Measurements from ENCODE around the gene RMRP. TPM values are rescaled to one million over a fixed set of nuclear protein-coding genes. Genes with fewer than 3 reads are reported as not detected.
"Not testable (repeated sequence)": the region's sequence is repeated elsewhere in the genome, so short reads cannot be mapped to it uniquely, and the experiment has no call there.

Gene RMRP
- total and polyA plus RNA-seq, 11 donors = 118 to 18,741 (median 5,656) TPM

DNA sequence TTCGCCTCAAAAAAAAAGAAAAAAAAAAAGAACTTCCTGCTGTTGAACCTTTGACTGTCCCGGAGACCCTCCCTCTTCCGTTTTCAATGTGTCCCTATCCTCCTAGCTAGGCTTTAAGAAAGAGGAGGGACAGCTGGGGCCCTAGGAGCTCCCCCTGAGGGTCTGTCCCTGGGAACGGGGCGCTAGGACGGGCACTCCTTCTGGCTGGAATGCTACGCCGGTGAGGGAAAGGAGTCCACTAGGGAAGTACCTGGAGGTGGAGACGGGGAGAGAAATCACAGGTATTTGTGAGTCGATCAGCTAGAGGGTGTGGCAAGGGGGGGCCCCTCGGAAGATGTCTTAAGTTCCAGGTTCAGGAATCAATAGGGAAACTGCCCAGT, 11.7 kb downstream of the RMRP start:
- H3K27ac ChIP-seq = peak overlapping the region; percentile 54 to 89 (median 81)
- intact Hi-C loops (cut with DNase I) = loop anchor here in 5 of 10 donors (1.0 to 10.0 kb wide), 8 partner anchors 41 to 239 kb away; partner anchors contain the start of genes TESK1 (in 1 of the 5) and TPM2 (in 1 of the 5)
- peak overlapping the region; percentile 41 to 77 (median 64) for H3K4me3 ChIP-seq
- ATAC-seq (peak; percentile 2 to 41 (median 22)), DNase-seq (peak in 1 of 5 donors; percentile 48)
- H3K9me3 ChIP-seq = no peaks in the 10 kb centered on the region
- 1 to 8% (median 6%) methylated on average over 11 of the region's 11 CpGs for WGBS, 4 donors
- H3K27me3 ChIP-seq = no peaks in the 10 kb centered on the region
- no peak for TF ChIP-seq POLR2A (IDR thresholded peaks at IDR 0.05)
- TF ChIP-seq, protein P1, sequence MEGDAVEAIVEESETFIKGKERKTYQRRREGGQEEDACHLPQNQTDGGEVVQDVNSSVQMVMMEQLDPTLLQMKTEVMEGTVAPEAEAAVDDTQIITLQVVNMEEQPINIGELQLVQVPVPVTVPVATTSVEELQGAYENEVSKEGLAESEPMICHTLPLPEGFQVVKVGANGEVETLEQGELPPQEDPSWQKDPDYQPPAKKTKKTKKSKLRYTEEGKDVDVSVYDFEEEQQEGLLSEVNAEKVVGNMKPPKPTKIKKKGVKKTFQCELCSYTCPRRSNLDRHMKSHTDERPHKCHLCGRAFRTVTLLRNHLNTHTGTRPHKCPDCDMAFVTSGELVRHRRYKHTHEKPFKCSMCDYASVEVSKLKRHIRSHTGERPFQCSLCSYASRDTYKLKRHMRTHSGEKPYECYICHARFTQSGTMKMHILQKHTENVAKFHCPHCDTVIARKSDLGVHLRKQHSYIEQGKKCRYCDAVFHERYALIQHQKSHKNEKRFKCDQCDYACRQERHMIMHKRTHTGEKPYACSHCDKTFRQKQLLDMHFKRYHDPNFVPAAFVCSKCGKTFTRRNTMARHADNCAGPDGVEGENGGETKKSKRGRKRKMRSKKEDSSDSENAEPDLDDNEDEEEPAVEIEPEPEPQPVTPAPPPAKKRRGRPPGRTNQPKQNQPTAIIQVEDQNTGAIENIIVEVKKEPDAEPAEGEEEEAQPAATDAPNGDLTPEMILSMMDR (IDR thresholded peaks at IDR 0.05) = no peak
- H3K36me3 ChIP-seq = no peaks in the 10 kb centered on the region
- H3K4me1 ChIP-seq = peaks cover 0 to 68% (median 9%) of the 10 kb centered on the region in 12 donors

DNA sequence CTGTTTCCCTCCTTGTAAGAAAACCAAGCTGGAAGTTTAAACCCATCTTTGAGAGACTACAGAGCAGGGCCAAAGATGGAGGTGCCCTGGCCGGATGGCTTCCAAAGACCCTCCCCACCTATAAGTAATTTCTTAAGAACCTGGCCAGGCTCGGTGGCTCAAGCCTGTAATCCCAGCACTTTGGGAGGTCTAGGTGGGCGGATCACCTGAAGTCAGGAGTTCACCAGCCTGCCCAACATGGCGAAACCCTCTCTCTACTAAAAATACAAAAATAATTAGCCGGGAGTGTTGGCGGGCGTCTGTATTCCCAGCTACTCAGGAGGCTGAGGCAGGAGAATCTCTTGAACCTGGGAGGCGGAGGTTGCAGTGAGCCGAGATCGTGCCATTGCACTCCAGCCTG, 12.1 kb downstream of the RMRP start:
- intact Hi-C loops (cut with DNase I) = loop anchor here in 5 of 10 donors (1.0 to 10.0 kb wide), 8 partner anchors 41 to 239 kb away; partner anchors contain the start of genes TESK1 (in 1 of the 5) and TPM2 (in 1 of the 5)
- H3K4me3 ChIP-seq = peak overlapping the region in 11 of 12 donors; percentile 50 to 77 (median 64)
- H3K4me1 ChIP-seq = peaks cover 0 to 72% (median 9%) of the 10 kb centered on the region in 12 donors
- H3K9me3 ChIP-seq, DNase-seq, H3K27me3 ChIP-seq, ATAC-seq, H3K36me3 ChIP-seq: not testable (repeated sequence)
- peak overlapping the region in 7 of 12 donors; percentile 54 to 89 (median 86) for H3K27ac ChIP-seq
- WGBS, 4 donors = 57 to 72% (median 58%) methylated on average over 9 to 10 of the region's 10 CpGs

DNA sequence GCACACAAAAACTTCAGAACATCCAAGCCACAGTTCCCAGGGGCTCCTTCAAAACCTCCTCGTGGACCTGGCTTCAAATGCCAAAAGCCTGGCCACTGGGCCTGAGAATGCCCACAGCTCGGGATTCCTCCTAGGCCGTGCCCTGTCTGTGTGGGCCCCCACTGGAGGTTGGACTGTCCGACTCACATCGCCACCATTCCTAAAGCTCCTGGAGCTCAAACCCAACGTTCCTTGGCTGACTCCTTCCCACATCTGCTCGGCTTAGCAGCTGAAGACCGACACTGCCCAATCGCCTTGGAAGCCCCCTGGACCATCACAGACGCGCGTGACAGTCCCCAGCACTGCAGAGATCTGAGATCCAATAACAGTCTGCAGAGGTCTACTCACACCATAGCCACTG, 14.8 kb downstream of the RMRP start:
- intact Hi-C loops (cut with DNase I) = loop anchor here in 1 of 10 donors (10.0 kb wide), 1 partner anchor 242 kb away; no protein-coding TSS in a partner anchor
- Histone ChIP-seq H3K27me3 (no peaks in the 10 kb centered on the region), H3K4me3 (no peak overlapping the region), H3K36me3 (no peaks in the 10 kb centered on the region), H3K27ac (no peak overlapping the region), H3K4me1 (peaks cover 0 to 65% (median 8%) of the 10 kb centered on the region in 12 donors), H3K9me3 (no peaks in the 10 kb centered on the region)
- WGBS, 4 donors = 92 to 95% (median 94%) methylated on average over 12 of the region's 12 CpGs
- TF ChIP-seq, protein P1 (IDR thresholded peaks at IDR 0.05) = no peak
- TF ChIP-seq POLR2A (IDR thresholded peaks at IDR 0.05) = no peak
- ATAC-seq (no peak), DNase-seq (no peak)

DNA sequence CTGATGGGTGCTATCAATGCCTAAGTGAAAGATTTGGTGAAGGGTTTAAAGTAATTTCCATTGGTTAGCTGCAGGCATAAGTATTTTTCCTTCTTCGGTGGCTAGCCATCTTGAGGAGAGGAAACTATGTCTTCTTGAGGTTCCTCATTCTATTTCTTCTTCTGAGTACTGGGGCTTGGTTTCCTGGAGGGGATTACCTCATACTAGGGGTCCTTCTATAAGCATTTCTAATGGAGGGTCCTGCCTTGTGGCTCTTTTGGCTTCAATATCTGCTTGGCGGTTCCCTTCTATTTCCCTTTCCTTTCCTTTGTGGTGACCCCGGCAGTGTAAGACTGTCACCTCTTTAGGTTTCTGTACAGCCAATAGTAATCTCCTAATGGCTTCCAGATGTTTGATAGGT, 16.3 kb downstream of the RMRP start:
- Histone ChIP-seq H3K4me1 (peaks cover 0 to 69% (median 4%) of the 10 kb centered on the region in 12 donors), H3K27ac (peak overlapping the region in 1 of 12 donors; percentile 62)
- H3K27me3 ChIP-seq, ATAC-seq, H3K4me3 ChIP-seq, DNase-seq, H3K9me3 ChIP-seq, H3K36me3 ChIP-seq: not testable (repeated sequence)
- intact Hi-C loops (cut with DNase I) = loop anchor here in 1 of 10 donors (10.0 kb wide), 1 partner anchor 243 kb away; no protein-coding TSS in a partner anchor
- 88 to 95% (median 90%) methylated on average over 3 of the region's 3 CpGs for WGBS, 4 donors

DNA sequence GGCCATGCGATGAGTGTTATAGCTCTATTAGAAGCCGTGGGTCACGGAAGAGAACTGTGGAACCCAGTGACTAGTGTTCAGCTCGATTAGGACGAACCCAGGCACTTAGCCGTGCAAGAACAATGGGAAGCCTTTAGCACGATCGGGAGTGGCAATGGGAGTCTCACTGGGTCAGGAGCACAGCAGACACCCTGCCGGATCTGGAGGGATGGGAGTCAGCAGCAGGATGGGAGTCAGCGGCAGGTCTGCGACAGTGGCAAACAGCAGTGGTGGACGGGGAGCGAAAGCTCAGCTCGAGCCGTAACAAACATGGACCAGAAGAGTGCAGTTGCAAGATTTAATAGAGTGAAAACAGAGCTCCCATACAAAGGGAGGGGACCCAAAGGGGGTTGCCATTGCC, 17.4 kb downstream of the RMRP start:
- ATAC-seq, H3K36me3 ChIP-seq, H3K27me3 ChIP-seq, H3K9me3 ChIP-seq, H3K4me3 ChIP-seq, DNase-seq: not testable (repeated sequence)
- Histone ChIP-seq H3K4me1 (peaks cover 0 to 73% (median 0%) of the 10 kb centered on the region in 12 donors), H3K27ac (peak overlapping the region in 1 of 12 donors; percentile 80)
- intact Hi-C loops (cut with DNase I) = loop anchor here in 1 of 10 donors (10.0 kb wide), 1 partner anchor 244 kb away; no protein-coding TSS in a partner anchor
- WGBS, 4 donors = 94 to 100% (median 97%) methylated on average over 15 of the region's 15 CpGs

All from heart left ventricle (tissue), 16 donors.